ENCODE data around the gene USHBP1. TPM values are rescaled to one million over a fixed set of nuclear protein-coding genes. Genes with fewer than 3 reads are reported as not detected.

The USHBP1 gene
- total RNA-seq, 1 donor from 2014 or later, result not detected

DNA sequence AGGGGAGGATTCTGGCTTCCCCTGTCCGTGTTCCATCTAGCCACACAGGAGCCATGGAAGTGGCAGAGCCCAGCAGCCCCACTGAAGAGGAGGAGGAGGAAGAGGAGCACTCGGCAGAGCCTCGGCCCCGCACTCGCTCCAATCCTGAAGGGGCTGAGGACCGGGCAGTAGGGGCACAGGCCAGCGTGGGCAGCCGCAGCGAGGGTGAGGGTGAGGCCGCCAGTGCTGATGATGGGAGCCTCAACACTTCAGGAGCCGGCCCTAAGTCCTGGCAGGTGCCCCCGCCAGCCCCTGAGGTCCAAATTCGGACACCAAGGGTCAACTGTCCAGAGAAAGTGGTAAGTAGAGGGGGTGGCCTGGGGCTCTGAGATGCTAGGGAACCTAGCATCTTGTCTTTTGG, 4.2 kb upstream of the USHBP1 start:
- H3K36me3 ChIP-seq (ENCODE audit: control insufficient read depth, insufficient read depth, low read length), result peaks cover 15% of the 10 kb centered on the region
- TF ChIP-seq, protein P1, sequence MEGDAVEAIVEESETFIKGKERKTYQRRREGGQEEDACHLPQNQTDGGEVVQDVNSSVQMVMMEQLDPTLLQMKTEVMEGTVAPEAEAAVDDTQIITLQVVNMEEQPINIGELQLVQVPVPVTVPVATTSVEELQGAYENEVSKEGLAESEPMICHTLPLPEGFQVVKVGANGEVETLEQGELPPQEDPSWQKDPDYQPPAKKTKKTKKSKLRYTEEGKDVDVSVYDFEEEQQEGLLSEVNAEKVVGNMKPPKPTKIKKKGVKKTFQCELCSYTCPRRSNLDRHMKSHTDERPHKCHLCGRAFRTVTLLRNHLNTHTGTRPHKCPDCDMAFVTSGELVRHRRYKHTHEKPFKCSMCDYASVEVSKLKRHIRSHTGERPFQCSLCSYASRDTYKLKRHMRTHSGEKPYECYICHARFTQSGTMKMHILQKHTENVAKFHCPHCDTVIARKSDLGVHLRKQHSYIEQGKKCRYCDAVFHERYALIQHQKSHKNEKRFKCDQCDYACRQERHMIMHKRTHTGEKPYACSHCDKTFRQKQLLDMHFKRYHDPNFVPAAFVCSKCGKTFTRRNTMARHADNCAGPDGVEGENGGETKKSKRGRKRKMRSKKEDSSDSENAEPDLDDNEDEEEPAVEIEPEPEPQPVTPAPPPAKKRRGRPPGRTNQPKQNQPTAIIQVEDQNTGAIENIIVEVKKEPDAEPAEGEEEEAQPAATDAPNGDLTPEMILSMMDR (IDR thresholded peaks at IDR 0.05; ENCODE audit: insufficient read depth, low read length, severe bottlenecking), result no peak
- DNase-seq (ENCODE audit: low read depth), result no peak
- H3K4me3 ChIP-seq (ENCODE audit: low read depth, low read length), result no peak overlapping the region
- FAIRE-seq, result no peak
- no peaks in the 10 kb centered on the region for H3K27me3 ChIP-seq (ENCODE audit: control insufficient read depth, insufficient read depth, low read length)

DNA sequence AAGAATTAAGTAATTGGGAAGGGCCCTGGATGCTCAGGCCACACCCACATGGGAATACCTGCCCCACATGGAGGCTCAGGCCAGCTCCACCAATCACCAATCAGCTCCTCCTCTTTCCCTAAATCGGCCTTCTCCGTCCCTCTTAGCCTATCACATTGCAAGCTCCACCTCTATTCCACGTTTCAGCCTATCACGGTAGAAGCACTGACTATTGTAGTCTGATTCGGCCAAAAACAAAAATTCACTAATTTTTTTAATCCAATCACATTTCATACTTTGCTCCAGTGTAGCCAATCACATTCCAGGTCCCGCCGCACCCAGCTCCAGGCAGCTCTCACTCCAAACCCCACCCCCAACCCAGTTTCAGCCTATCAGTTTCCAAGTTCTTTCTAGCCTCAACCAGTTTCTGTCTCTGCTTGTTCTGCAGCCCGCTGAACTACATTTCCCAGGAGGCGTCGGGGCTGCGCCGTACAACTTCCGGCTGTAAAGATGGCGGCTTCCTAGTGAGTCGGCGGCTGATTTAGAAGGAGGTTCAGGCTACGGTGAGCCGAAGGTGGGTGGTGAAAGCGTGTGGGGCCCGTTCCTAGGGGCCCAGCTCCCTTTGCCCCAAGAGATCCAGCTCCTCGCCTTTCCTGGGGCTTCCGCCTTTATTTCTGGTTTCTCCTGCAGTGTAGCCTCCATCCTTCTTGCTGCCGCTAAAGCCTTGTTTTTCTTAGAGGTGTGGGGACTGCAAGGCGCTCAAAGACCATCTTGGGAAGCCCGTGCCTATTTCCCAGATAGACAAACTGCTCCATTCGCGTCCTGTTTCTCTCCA, 2.6 kb upstream of the USHBP1 start, which contains the start of gene BABAM1:
TSS of gene BABAM1 (plus strand) at position 469 of the 814 bp plus-strand sequence. CDS start 1,364 bp downstream, outside the sequence.
- Histone ChIP-seq H3K4me3 (ENCODE audit: low read depth, low read length) (peak within 1 kb of the TSS; percentile 73), H3K36me3 (ENCODE audit: control insufficient read depth, insufficient read depth, low read length) (peaks cover 11% of the 10 kb centered on the region), H3K27me3 (ENCODE audit: control insufficient read depth, insufficient read depth, low read length) (no peaks in the 10 kb centered on the region)
- FAIRE-seq (peak; percentile 62), DNase-seq (ENCODE audit: low read depth) (peak; percentile 99)
- TF ChIP-seq, protein P1 (IDR thresholded peaks at IDR 0.05; ENCODE audit: insufficient read depth, low read length, severe bottlenecking), result no peak

DNA sequence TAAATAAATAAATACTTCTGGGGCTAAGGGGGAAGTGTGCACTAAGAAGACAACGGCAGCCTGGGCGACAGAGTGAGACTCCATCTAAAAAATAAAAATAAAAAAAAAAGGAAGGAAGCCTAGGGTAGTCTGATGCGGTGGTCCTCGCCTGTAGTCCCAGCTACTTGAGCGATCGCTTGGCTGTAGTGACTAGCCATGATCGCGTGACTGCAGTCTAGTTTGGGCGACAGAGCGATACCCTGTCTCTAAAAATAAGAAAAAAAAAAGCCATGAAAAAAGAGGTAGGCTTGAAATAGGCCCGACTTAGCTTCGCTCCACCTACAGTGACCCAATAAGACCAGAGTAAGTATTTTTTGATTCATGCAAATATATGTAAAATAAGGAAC, 2.0 kb upstream of the USHBP1 start:
- FAIRE-seq, result no peak
- TF ChIP-seq, protein P1 (IDR thresholded peaks at IDR 0.05; ENCODE audit: insufficient read depth, low read length, severe bottlenecking), result no peak
- Histone ChIP-seq H3K27me3 (ENCODE audit: control insufficient read depth, insufficient read depth, low read length) (no peaks in the 10 kb centered on the region), H3K4me3 (ENCODE audit: low read depth, low read length) (no peak overlapping the region), H3K36me3 (ENCODE audit: control insufficient read depth, insufficient read depth, low read length) (peaks cover 10% of the 10 kb centered on the region)
- DNase-seq (ENCODE audit: low read depth), result no peak

DNA sequence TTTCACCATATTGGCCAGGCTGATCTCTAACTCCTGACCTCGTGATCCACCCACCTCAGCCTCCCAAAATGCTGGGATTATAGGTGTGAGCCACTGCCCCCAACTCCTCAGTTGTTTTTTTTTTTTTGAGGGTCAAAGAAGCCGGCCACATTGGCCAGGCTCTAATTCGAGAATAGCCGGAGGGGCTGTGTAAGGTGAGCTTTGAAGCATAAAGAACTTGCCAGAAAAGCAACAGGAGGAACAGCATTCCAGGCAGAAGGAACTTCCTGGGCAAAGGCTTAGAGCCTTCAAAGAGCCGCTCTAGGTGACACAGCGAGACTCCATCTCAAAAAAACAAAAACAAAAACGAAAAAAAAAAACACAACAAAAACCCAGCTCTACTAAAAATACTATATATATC, 1.5 kb upstream of the USHBP1 start:
- DNase-seq (ENCODE audit: low read depth) (no peak), FAIRE-seq (no peak)
- TF ChIP-seq, protein P1 (IDR thresholded peaks at IDR 0.05; ENCODE audit: insufficient read depth, low read length, severe bottlenecking), result no peak
- H3K4me3 ChIP-seq (ENCODE audit: low read depth, low read length), result no peak overlapping the region
- peaks cover 5% of the 10 kb centered on the region for H3K36me3 ChIP-seq (ENCODE audit: control insufficient read depth, insufficient read depth, low read length)
- H3K27me3 ChIP-seq (ENCODE audit: control insufficient read depth, insufficient read depth, low read length), result no peaks in the 10 kb centered on the region

DNA sequence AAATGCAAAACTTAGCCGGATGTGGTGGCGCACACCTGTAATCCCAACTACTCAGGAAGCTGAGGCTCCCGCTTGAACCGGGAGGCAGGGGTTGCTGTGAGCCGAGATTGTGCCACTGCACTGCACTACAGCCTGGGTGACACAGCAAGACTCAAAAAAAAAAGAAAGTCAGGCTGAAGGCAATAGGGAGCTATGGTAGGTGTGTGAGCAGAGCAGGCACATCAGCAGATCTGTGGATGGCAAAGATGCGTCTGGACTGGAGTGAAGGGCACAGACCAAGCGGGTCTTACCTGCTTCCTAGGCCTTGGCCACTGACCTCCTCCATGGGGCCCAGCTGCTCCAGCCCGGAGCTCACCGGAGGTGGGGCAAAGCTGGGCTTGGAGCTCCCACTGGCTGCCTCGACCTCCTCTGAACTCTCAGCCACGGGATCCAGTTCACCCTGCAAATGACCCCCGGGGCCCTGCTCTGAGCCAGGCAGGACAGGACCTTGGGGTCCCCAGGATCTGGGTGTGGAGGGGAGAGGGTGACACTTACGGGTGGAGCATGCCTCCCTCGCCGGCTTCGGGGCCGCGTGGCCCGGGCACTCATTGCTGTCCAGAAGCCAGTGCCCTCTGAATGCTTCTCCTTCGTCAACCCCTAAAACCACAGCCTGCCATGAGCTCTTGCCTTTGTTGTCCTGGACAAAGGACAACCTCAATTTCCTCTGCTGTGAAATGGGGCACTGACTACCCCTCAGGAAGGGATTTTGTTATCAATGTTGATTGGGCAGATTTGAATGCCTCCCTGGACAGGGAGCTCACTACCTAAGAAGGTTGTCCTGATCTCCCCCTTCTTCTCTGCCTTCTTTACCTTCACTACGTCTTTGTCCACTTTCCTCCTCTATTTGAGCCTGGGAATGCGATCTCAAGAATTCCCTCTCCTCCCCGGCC, 569 bp downstream of the USHBP1 start:
- Histone ChIP-seq H3K4me3 (ENCODE audit: low read depth, low read length) (no peak overlapping the region), H3K27me3 (ENCODE audit: control insufficient read depth, insufficient read depth, low read length) (no peaks in the 10 kb centered on the region), H3K36me3 (ENCODE audit: control insufficient read depth, insufficient read depth, low read length) (peaks cover 1% of the 10 kb centered on the region)
- DNase-seq (ENCODE audit: low read depth), result no peak
- TF ChIP-seq, protein P1 (IDR thresholded peaks at IDR 0.05; ENCODE audit: insufficient read depth, low read length, severe bottlenecking), result no peak
- no peak for FAIRE-seq

Data from bronchial epithelial cell (primary cell).